Gastroesophageal sphincter (tissue), 4 donors: ENCODE data around the gene SDK1. TPM values are rescaled to one million over a fixed set of nuclear protein-coding genes. Genes with fewer than 3 reads are reported as not detected.

Experiments
- ATAC-seq: fragments of 150-250 bp; one replicate; pipeline ENCODE4 v1.9.1; 2016; ENCODE audit warnings: mild to moderate bottlenecking, moderate library complexity
- H3K27ac ChIP-seq, 4 donors: fragments of 200-600 bp; sonication (generic) in 3 of 4; 1 replicate in 3 of 4; 2 replicates in 1 of 4; pipeline ENCODE4 v1.5.1; 2016 to 2019
- H3K27me3 ChIP-seq: fragments of 200-600 bp; sonication (generic); one replicate; pipeline ENCODE4 v1.5.1; 2019
- H3K36me3 ChIP-seq, 2 donors: fragments of 200-600 bp; sonication (generic); one replicate each; pipeline ENCODE4 v1.5.1; 2019; ENCODE audit warnings: control low read depth in 1 of 2
- H3K4me1 ChIP-seq, 3 donors: fragments of 200-600 bp; sonication (generic); 1 replicate in 2 of 3; 2 replicates in 1 of 3; pipeline ENCODE4 v1.5.1; 2016 to 2019; ENCODE audit warnings: control low read depth in 2 of 3
- H3K4me3 ChIP-seq, 2 donors: fragments of 200-600 bp; sonication (generic); one replicate each; pipeline ENCODE4 v1.5.1; 2019; ENCODE audit warnings: mild to moderate bottlenecking in 1 of 2, moderate library complexity in 1 of 2
- H3K9me3 ChIP-seq, 3 donors: fragments of 200-600 bp; sonication (generic); one replicate each; pipeline ENCODE4 v1.5.1; 2017 to 2019; ENCODE audit warnings: control low read depth in 2 of 3
- EP300 ChIP-seq: sonication (generic); formaldehyde crosslinking; IDR thresholded peaks from one replicate; pipeline ENCODE4 v1.6.1; 2017; ENCODE audit warnings: antibody characterized with exemption, mild to moderate bottlenecking
- POLR2A ChIP-seq, 2 donors: fragments of 450-650 bp; IDR thresholded peaks; one replicate each; pipeline ENCODE4 v1.6.1; 2017; ENCODE audit warnings: antibody characterized with exemption in 2 of 2, mild to moderate bottlenecking in 2 of 2, moderate library complexity in 1 of 2
- POLR2AphosphoS5 ChIP-seq: sonication (generic); formaldehyde crosslinking; IDR thresholded peaks from one replicate; pipeline ENCODE4 v1.6.1; 2017; ENCODE audit warnings: antibody characterized with exemption
- WGBS, 2 donors: methylation state at CpG; one replicate each; pipeline ENCODE4 v1.1.5; 2018; ENCODE audit warnings: low coverage in 1 of 2; 5-methylcytosine and 5-hydroxymethylcytosine counted together
- total RNA-seq, 4 donors: library from RNA; depleted of rRNA; stranded (reverse); fragments of >200 nt; gene quantifications; one replicate each; pipeline ENCODE4 v1.1.0, GENCODE V29; 2016
- TF ChIP-seq, protein P1 (sequence below), 4 experiments: fragments of 200-600 bp in 2 of 4; fragments of 450-650 bp in 2 of 4; sonication (generic) in 1 of 4; IDR thresholded peaks; one replicate each; pipeline ENCODE4 v1.5.1; 2017 to 2019; ENCODE audit warnings: antibody characterized with exemption in 4 of 4, mild to moderate bottlenecking in 2 of 4, moderate library complexity in 2 of 4

Gene SDK1
- total RNA-seq, 4 donors from 2014 or later, result 6.1 to 13.6 (median 8.7) TPM

DNA sequence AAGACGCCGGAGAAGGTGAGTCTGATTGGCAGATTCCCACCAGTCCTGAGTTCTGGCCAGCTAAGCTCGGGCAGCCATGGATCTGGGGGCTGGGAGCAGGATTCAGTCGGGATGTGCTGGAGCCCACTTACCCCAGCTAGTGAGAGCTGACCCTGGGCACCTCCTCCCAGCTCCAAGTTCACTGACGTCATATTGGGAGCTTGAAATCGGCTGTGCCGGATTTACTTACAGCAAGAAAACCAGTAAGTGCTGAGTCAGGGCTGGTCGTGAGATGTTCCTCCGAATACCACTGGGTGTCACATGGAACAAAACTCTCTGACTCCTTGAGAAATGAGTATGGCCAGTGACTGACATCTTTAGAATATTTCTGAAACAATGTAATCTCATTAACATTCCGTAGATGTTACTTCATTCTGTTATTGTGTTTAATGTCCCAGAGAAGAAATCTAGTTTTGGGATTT lies 621.2 kb downstream of the SDK1 start:
- Histone ChIP-seq H3K27me3 (no peaks in the 10 kb centered on the region), H3K4me1 (no peaks in the 10 kb centered on the region), H3K9me3 (no peaks in the 10 kb centered on the region), H3K4me3 (no peak overlapping the region), H3K36me3 (no peaks in the 10 kb centered on the region), H3K27ac (no peak overlapping the region)
- ATAC-seq, result no peak
- no peak for TF ChIP-seq POLR2A (IDR thresholded peaks at IDR 0.05)
- TF ChIP-seq EP300, result no peak
- TF ChIP-seq, protein P1, sequence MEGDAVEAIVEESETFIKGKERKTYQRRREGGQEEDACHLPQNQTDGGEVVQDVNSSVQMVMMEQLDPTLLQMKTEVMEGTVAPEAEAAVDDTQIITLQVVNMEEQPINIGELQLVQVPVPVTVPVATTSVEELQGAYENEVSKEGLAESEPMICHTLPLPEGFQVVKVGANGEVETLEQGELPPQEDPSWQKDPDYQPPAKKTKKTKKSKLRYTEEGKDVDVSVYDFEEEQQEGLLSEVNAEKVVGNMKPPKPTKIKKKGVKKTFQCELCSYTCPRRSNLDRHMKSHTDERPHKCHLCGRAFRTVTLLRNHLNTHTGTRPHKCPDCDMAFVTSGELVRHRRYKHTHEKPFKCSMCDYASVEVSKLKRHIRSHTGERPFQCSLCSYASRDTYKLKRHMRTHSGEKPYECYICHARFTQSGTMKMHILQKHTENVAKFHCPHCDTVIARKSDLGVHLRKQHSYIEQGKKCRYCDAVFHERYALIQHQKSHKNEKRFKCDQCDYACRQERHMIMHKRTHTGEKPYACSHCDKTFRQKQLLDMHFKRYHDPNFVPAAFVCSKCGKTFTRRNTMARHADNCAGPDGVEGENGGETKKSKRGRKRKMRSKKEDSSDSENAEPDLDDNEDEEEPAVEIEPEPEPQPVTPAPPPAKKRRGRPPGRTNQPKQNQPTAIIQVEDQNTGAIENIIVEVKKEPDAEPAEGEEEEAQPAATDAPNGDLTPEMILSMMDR (IDR thresholded peaks at IDR 0.05), result no peak
- no peak for TF ChIP-seq POLR2AphosphoS5
- WGBS, 2 donors, result 40 to 52% methylated on average over 1 to 8 of the region's 10 CpGs

DNA sequence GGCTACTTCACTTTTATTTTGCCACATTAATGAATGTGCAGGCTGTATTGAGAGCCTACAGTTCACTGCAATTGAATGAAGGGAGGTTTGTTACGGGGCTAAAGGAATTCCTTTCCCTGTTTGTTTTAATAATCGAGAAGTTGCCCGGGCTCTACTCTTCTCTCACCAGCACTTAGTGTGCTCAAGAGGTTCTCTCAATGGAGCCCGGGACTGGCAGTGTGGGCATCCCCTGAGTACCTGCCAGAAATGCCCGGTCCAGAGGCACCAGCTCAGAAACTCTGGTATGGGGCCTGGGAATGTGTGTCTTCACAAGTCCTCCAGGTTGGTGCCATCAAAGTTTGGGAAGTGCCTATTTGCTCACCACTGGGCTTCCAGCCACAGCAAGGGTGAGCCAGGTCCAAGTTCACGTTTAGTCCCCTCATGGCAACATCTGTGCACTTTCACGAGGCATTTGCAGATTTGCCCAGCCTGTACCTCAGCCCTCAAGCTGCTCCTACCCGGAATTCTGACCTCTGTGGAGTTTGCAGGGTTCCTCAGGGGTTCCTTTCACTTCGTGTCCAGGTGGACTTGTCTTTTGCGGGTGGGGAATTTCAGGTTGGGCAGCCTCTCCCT lies 622.4 kb downstream of the SDK1 start:
- H3K4me3 ChIP-seq, result no peak overlapping the region
- TF ChIP-seq POLR2AphosphoS5, result no peak
- TF ChIP-seq POLR2A (IDR thresholded peaks at IDR 0.05), result no peak
- no peak for TF ChIP-seq EP300
- TF ChIP-seq, protein P1 (IDR thresholded peaks at IDR 0.05), result no peak
- no peaks in the 10 kb centered on the region for H3K36me3 ChIP-seq
- H3K27me3 ChIP-seq, result no peaks in the 10 kb centered on the region
- no peak for ATAC-seq
- 79 to 93% methylated on average over 3 of the region's 10 CpGs for WGBS, 2 donors
- H3K27ac ChIP-seq, result no peak overlapping the region
- no peaks in the 10 kb centered on the region for H3K4me1 ChIP-seq
- no peaks in the 10 kb centered on the region for H3K9me3 ChIP-seq

DNA sequence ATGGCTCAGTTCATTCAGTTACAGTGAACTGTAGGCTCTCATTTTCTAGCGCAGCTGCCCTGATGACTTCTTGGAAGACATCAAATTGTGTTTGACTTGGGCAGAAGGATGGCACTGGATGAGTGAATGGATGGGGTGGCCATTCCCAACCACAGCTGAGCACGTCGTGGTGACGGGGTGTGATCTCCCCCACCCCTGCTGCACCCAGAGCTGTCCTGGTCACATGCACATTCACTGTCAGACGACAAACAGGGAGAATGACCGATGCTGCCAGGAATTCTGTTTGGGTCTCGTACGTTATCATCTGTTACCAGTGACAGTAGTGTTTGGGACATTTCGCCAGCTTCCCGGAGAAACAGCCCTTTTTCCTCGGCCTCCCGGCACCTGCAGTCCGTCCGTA lies 623.2 kb downstream of the SDK1 start:
- no peaks in the 10 kb centered on the region for H3K27me3 ChIP-seq
- WGBS, 2 donors, result 73 to 83% methylated on average over 7 of the region's 14 CpGs
- no peak overlapping the region for H3K4me3 ChIP-seq
- no peaks in the 10 kb centered on the region for H3K9me3 ChIP-seq
- H3K4me1 ChIP-seq, result no peaks in the 10 kb centered on the region
- H3K36me3 ChIP-seq, result no peaks in the 10 kb centered on the region
- TF ChIP-seq POLR2AphosphoS5 (no peak), POLR2A (IDR thresholded peaks at IDR 0.05) (no peak), EP300 (no peak)
- TF ChIP-seq, protein P1 (IDR thresholded peaks at IDR 0.05), result no peak
- no peak overlapping the region for H3K27ac ChIP-seq
- no peak for ATAC-seq

DNA sequence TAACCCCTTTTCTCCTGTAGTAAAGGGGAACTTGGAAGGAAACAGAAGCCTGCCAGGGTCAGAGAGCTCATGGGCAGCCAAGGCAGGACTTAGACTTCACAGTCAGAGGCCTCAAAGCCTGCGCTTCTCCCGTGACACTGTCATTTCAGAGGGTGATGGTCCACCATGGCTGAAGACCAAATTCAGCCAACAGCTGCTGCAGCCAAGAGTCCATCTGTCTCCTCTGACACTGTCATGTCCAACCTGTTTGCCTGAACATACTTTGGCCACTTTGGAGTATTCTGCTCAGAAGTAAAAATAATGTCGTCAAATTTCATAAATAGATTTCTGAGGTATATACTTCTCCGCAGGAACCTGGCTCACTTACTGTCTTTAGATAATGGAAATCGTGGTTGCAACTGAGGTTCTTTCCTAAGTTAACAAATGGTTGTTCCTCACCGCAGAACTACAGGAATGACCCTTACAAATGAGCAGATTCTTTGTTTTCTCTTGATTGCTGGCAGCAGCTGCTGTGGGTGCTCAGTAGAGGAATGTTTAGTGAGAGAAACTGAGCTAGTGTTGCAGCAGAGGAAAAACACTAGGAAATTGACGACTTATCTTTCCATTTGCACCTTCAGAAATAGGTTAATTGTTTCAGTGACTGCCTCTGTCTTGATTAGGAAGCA lies 626.5 kb downstream of the SDK1 start:
- Histone ChIP-seq H3K4me1 (no peaks in the 10 kb centered on the region), H3K27me3 (peaks cover 4% of the 10 kb centered on the region), H3K9me3 (no peaks in the 10 kb centered on the region), H3K4me3 (no peak overlapping the region), H3K27ac (no peak overlapping the region), H3K36me3 (no peaks in the 10 kb centered on the region)
- TF ChIP-seq EP300 (no peak), POLR2A (IDR thresholded peaks at IDR 0.05) (no peak), POLR2AphosphoS5 (no peak)
- TF ChIP-seq, protein P1 (IDR thresholded peaks at IDR 0.05), result no peak
- 62 to 70% methylated on average over 5 to 7 of the region's 7 CpGs for WGBS, 2 donors
- ATAC-seq, result no peak
